RWPE1 (cell line): ENCODE measurements around the gene GH2.
A peak's percentile ranks its signal among the peaks of the same experiment; 100 is the strongest.
"Not testable (repeated sequence)": the region's sequence is repeated elsewhere in the genome, so short reads cannot be mapped to it uniquely, and the experiment has no call there.

Experiments used
- CTCF ChIA-PET: fragments of 350-600 bp; sonication (Branson Sonifier 250); formaldehyde crosslinking; extraction: SDS; loops from one replicate; lab custom pipeline; 2021; lab: Yijun Ruan, JAX
- POLR2A ChIA-PET: fragments of 400-600 bp; formaldehyde crosslinking; extraction: SDS; loops from one replicate; lab custom pipeline; 2020; ENCODE audit warnings: antibody characterized with exemption; ENCODE audit not compliant: low non-redundant PET; lab: Yijun Ruan, JAX
- DNase-seq: peaks from one replicate; pipeline ENCODE4 v3.0.0; 2012; ENCODE audit warnings: low spot score
- H3K27ac ChIP-seq: fragments of 450-650 bp; 2 replicates; pipeline ENCODE4 v1.5.1; 2017
- TF ChIP-seq, protein P1 (sequence below): fragments of 450-650 bp; conservative IDR thresholded peaks from 2 replicates; pipeline ENCODE4 v1.5.1; 2017; ENCODE audit warnings: low read depth, mild to moderate bottlenecking

GH2 gene

DNA sequence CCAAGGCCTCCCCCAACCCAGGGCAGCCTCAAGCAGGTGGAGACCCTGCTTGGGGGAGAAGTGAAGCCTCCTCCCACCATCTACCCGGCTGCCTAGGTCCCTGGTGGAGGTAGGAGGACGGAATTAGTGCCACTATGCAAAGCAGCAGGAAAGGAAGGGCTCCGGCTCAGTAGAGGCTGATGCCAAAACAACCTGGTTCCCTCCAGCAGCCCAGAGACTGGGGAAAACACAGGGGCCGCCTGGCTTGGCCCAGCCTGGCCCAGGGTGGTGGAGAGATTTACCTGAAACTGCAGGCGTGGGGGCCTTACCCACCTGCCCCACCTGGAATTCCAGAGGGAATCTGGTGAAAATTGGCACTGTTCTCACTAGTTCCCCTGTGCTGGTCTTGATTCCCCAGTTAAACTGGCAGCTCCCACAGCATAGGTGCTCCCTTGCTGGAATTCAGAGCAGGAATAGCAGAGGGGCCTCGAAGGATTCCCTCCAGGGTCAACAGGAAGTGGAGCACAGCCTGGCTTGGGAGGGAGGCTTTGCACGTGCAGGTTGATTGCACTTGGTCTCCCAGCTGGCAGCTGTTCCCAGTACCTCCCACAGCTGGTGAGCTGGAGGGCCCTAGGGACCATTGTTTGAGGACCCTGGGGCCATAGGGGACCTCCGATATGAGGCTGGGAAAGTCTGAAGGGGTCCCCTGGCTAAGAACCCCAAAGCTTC, 45.9 kb upstream of the GH2 start:
- TF ChIP-seq, protein P1, sequence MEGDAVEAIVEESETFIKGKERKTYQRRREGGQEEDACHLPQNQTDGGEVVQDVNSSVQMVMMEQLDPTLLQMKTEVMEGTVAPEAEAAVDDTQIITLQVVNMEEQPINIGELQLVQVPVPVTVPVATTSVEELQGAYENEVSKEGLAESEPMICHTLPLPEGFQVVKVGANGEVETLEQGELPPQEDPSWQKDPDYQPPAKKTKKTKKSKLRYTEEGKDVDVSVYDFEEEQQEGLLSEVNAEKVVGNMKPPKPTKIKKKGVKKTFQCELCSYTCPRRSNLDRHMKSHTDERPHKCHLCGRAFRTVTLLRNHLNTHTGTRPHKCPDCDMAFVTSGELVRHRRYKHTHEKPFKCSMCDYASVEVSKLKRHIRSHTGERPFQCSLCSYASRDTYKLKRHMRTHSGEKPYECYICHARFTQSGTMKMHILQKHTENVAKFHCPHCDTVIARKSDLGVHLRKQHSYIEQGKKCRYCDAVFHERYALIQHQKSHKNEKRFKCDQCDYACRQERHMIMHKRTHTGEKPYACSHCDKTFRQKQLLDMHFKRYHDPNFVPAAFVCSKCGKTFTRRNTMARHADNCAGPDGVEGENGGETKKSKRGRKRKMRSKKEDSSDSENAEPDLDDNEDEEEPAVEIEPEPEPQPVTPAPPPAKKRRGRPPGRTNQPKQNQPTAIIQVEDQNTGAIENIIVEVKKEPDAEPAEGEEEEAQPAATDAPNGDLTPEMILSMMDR = no peak
- POLR2A ChIA-PET = no interaction called here
- no peak overlapping the region for H3K27ac ChIP-seq
- no peak for DNase-seq
- CTCF ChIA-PET = no interaction called here

DNA sequence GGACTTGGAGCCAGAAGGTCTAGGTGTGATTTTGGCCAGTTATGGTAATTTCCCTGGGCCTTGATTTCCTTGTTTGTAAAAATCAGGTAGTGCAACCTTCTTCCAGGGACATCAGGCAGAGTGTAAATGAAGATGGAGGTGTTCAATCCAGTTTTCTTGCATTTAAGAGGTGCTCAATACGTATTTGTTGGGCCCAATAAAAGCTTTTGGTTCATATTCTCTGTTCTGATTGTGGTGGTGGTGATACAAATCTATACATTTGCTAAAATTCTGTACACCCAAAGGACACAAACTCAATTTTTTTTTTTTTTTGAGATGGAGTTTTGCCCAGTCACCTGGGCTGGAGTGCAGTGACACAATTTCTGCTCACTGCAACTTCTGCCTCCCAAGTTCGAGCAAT, 44.4 kb upstream of the GH2 start:
- ChIA-PET POLR2A (no interaction called here), CTCF (interaction anchor here (0.7 to 0.8 kb wide), 2 partner anchors 21 to 600 kb away, joined by 4 to 8 read pairs; no protein-coding TSS in a partner anchor)
- TF ChIP-seq, protein P1 = no peak
- no peak for DNase-seq
- H3K27ac ChIP-seq = no peak overlapping the region

DNA sequence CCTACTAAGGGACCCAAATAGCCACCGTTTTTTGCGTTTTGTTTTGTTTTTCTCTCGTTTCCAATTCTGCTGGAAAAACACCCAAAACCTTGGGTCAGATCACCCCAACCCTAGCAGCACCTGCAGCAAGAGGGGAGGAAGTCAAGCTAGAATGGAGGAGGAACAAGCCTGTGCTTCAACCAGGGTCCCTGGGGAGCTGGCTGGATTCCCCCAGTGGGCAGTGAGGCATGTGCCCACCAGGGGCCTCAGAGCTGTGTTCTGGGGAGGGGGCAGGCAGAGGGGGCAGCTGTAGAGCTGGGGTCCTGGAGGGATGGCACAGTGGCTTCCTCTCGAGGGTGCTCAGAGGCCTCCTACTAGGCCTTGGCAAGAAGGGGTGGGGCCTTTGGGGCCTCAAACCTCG, 43.9 kb upstream of the GH2 start:
- CTCF ChIA-PET = interaction anchor here (0.8 to 0.9 kb wide), 2 partner anchors 21 to 70 kb away, joined by 4 to 8 read pairs; no protein-coding TSS in a partner anchor
- H3K27ac ChIP-seq = no peak overlapping the region

DNA sequence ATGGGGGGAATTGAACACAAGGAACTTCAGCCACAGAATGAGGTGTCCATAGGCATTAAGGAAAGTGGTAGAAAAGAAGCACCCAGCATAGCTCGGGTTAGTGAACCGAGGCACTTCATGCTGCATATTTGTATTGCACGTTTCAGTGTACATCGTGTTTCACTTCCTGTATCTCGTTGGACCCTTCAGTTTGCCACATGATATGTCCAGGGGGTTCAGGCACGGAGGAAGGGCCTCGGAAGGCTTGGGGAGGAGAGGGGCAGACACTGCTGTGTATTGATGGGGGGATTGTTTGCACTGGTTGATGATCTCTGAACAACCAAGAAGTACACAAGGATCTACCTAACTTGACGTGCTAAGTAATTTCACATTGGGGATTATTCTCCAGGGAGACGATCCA, 40.7 kb upstream of the GH2 start:
- POLR2A ChIA-PET, H3K27ac ChIP-seq, DNase-seq, CTCF ChIA-PET: not testable (repeated sequence)

More for the DNA sequence above, 43.9 kb upstream of the GH2 start:
- TF ChIP-seq, protein P1 = no peak
- POLR2A ChIA-PET = no interaction called here
- no peak for DNase-seq

DNA sequence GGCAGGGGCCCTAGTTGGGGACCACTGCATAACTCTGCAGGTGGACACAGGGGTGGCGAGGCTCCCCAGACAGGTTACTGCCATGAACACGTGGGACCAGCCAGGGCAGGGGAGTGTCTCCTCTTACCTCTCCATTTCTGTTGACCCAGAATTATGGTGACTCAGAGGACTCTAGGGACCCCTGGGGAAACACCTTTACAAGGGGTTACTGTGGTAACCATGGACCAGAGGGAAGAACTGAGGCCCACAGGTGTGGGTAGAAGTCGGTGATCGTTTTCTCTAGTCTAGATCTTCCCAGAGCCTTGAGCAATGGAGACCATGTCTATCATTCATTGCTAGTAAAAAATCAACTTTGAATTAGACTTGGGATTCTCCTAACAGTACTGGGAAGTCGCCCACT, 39.0 kb upstream of the GH2 start:
- H3K27ac ChIP-seq, DNase-seq, POLR2A ChIA-PET: not testable (repeated sequence)
- CTCF ChIA-PET = interaction anchor here (1.3 kb wide), 1 partner anchor 102 kb away, joined by 4 read pairs; no protein-coding TSS in a partner anchor

DNA sequence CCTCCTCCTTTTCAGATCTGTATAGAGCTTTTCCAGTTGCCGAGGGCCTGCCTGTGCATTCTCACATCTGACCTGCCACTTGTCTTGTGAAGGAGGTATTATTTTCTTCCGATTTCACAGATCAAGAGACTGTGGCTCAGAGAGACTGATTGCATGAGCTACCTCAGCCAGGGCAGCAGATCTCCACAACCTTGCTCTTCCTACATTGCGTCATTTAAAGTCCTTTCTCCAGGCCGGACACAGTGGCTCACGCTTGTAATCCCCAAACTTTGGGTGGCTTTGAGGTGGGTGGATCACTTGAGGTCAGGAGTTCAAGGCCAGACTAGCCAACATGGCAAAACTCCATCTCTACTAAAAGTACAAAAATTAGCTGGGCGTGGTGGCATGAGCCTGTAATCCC, 38.3 kb upstream of the GH2 start:
- H3K27ac ChIP-seq, DNase-seq, POLR2A ChIA-PET: not testable (repeated sequence)
- CTCF ChIA-PET = interaction anchor here (0.6 to 2.4 kb wide), 17 partner anchors 9 to 214 kb away, joined by 3 to 15 read pairs (median 5); no protein-coding TSS in a partner anchor

DNA sequence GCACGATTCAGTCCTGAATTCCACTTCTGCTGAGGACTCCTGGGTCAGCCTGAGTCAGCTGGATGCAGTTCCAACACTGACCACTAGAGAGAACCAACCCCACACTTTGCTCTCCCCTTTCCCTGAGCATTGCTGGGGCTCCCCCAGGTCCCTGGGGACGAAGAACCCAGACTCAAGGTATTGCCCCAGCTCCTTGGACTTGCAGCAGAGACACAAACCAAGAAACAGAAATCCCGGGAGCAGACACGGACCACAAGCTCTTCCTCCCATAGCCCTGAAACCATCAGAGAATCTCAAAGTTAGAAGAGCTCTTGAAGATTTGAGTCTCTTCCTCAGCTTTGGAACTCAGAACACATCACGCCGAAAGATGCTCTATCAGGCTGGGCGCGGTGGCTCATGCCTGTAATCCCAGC, 37.6 kb upstream of the GH2 start:
- POLR2A ChIA-PET = no interaction called here
- CTCF ChIA-PET = interaction anchor here (0.5 to 2.4 kb wide), 26 partner anchors 10 to 924 kb away, joined by 3 to 15 read pairs (median 4); partner anchors contain the start of gene ERN1
- TF ChIP-seq, protein P1 = peak; percentile 95
- no peak overlapping the region for H3K27ac ChIP-seq
- DNase-seq = peak; percentile 83

DNA sequence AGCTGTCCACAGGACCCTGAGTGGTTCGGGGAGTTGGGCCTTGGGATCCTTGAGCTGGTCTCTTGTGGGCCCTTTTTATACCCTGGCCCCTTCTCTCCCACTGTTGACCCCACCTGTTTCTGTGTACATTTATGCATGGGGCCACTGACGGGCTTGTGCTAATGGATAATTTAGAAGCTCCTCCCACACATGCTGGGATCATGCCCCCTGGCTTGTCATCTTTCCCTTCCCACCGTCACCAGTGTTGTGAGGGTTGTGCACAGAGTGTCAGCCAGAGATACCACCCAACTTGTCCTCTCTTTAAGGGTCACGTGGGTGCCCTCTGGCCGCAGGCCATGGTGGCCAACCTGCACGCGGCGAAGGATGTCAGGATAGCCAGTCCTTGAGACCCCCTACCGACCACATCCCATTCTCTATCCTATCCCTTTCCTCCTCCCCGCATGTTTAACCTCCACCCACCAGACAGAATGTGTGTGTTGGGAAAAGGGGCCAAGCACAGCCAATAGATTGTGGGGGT, 37.1 kb upstream of the GH2 start, which contains the start of gene GH1:
GH1 (minus strand) TSS at position 51 of the 517 bp plus-strand sequence. CDS start 63 bp downstream, outside the sequence.
- DNase-seq, POLR2A ChIA-PET, H3K27ac ChIP-seq: not testable (repeated sequence)
- CTCF ChIA-PET = interaction anchor here (0.5 to 2.4 kb wide), 23 partner anchors 11 to 923 kb away, joined by 3 to 15 read pairs (median 4); partner anchors contain the start of gene ERN1
